ENCODE data around the gene GFI1B. TPM values are rescaled to one million over a fixed set of nuclear protein-coding genes. Genes with fewer than 3 reads are reported as not detected.

Gene GFI1B
- under 0.01 TPM in 1 of 2 replicates, not detected in the other for total RNA-seq

DNA sequence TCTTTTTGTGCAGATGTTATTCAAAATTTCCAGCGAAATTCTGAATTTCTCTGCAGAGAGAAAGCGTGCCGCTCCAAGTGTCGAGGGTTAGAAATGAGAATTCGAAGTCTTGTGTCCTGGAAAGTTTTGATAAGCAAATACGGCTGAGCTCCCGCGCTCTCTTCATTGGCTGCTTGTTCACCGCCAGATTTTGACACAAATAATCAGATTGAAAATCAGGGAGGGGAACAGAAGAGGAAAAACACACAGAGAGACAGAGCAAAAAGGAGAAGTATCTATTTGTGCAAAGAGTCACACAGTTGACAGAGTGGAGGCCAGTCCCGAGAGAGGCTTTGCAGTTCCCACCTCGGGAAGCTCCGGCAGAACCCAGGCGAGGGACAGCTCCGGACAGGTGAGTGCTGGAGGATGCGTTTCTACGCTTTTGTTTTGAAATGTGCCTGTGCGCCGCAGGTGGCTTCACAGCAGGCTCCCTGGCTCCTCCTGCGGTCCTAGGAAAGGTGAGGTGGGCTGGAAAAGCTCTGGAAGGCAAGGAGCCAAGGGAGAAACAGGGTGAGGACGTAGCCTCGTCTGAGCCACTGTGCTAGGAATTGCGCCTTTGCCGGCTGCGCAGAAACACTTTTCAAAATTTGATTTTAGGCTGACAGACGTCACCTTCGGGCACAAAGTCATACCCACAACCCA, at the start of gene GFI1B:
GFI1B (plus strand) TSS at position 244 of the 681 bp plus-strand sequence. CDS start 7,985 bp downstream, outside the sequence.
- DNase-seq (ENCODE audit: low read depth in 2 of 2), result no peak

DNA sequence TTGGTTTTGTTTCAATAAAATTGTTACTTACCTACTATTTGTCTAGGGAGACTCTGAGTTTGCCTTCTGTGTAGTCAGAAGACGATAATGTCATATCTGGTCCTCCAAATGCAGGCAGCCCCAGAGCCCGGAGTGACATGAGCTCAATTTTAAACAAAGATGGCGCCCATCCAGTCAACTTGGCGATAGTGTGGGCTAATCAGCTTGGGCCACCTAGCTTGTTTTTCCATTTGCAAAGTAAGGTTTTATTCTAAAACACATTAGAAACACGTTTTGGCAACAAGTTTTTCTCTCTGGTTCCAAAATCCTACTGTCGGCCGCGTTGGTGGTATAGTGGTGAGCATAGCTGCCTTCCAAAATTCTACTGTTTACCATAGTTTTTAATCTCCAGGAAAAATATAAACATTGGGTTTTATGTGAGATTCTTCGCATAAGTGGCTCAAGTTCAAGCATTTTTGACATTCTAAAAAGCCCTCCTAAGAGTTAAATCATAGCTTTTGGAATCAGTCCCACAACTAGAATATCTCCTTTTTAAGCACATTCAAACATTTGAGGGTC, 47.2 kb upstream of the GFI1B start:
- DNase-seq (ENCODE audit: low read depth in 2 of 2), result no peak

DNA sequence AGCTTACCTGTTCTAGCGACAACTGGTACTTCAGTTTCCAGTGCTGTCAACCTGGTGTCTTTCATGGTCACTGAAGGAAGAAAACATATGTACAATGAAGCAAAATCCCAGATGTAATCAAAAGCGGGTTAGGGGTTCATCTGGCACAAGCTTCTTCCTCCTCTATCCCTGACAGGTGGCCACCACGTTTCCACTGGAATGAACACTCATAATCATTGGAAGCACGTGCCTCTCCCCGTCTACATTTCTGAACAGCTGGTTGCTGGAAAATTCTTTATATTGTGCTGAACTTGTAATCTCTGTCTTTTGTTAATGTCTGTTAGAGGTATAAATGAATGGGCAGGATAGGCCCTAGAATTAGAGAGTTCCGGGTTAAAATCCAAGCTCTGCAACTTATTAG, 43.5 kb upstream of the GFI1B start:
- DNase-seq (ENCODE audit: low read depth in 2 of 2), result no peak

DNA sequence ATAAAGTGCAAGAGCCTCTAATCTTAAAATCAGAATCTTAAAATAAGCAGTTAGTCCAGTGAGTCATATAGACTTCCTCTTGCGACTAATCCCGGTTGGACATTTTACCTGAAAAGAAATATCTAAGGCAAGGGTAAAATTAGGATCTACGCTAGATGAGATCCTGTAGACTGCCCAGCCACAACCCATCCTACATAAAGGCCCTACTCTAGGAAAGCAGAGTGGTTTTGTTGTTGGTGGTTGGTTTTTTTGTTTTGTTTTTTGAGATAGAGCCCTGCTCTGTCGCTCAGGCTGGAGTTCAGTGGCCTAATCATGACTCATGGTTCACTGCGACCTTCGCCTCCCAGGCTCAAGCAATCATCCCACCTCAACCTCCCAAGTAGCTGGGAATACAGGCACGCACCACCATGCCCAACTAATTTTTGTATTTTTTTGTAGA, 41.0 kb upstream of the GFI1B start:
- DNase-seq (ENCODE audit: low read depth in 2 of 2), result peak in 1 of 2 donors; percentile 27

DNA sequence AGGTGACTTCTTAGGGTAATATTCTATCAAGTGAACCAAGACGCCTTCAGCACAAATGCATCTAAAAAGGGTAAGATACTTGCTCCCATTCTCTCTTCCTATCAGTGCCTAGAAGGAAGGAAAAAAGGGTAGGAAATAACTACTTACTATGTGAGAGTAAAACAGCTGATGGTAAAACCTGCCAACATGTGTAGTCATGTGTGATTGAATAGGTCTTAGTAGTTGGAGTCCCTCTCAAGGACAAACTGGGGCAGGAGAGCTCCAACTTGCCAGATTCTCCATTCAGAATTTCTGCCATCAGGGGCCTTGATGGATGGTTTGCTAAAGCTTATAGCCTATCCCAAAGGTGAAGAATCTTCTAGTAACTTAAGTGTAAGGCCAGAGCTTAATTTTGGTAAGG, 39.3 kb upstream of the GFI1B start:
- DNase-seq (ENCODE audit: low read depth in 2 of 2), result no peak

DNA sequence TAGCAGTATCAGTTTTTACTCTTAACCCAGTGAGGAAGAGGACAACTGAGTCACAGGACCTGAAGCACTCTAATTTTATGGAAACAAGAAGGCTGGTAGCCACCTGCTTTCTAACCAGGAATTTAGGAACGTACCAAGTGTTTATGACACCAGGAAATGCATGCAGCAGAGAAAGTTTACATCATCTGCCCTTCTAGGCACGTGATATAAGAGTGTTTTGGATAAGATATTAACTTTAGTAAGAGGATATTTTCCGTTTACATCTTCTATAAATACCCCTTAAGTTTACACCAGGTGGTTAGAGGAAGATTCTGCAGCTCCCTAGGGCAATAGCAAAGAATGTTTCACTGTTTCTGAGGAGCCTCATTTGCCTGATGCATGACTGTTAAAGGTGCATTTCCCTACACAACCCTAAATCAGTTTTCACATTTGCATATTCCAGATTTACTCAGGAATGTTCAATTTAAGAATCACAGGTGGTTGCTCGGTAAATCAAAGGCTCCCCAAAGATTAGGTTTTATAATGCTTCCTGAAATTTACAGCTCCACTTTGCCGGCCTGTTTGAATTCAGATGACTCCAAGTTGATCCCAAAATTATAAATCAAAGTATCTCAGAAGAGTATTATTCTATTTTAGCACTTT, 35.8 kb upstream of the GFI1B start:
- DNase-seq (ENCODE audit: low read depth in 2 of 2), result peak in 1 of 2 donors; percentile 22

DNA sequence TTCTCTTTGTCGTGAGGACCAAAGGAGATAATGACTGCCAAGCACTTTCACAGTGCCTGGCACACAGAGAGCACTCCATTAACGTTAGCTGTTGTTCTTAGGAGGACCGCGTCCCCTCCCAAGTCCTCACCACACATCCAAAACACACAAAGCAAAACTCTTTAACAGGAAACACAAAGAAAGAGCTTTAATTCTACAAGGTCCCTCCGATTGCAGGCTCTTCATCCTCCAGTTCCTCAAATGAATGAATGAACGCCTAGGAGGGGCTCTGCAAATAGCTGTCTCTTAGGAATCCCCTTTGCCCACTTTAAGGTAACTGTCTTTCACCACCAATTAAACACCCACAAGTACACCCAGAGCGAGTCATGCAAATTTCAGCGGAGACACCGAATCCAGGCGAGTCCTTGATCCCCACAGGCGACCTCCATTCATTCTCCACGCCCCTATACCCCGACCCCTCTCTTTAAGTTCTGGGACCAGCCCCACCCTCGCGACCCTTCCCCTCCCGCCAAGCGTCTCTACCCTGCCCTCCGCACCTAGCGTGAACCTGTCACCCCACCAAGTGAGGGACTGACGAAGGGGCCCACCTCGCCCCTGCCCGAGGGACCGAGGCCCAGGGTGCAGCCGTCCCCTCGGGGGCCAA, 34.7 kb upstream of the GFI1B start:
- DNase-seq (ENCODE audit: low read depth in 2 of 2), result peak in 1 of 2 donors; percentile 15

DNA sequence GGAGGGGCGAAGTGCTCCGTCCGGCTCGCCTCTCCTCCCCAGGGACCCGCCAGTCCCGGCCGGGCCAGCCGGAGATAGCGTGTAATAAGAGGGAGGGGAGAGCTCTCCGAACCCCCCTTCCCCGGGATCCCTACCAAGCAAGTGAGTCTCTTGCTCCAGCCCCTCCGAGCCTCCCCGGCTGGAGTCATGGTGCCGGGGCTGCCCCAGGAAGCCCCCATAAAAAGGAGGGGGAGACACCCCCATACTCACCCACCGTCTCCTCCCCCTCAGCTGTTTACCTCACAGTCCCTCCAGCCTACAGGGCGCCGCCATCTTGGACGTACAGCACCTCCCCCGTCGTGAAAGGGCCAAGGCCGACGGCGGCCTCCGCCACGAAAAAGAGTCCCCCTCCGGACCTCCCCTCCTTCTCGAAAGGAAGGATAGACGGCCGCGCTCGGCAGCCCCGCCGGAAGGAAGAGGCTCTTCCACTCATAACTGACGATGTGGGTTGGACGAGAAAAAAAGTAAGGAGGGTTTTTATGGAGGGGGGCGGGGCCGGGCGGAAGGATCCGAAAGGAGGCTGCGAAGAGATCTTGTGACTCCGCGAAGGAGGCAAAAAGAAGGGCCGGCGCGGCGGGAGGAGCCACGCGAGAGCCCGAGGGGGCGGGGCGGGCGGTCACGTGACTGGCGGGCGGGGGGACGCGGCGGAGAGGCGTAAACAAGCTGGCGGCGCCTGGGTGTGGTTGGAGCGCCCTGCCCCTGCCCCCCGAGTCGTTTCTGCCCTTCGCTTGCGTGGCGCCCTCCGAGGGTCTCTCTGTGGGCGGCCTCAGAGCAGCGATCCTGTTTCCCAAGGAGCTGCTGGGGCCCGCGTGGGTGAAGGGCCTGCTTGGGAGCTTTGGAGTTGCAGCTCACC, 34.0 kb upstream of the GFI1B start, which contains the start of gene TSC1:
TSC1 (minus strand) TSS at position 323 of the 892 bp plus-strand sequence. CDS start 15,744 bp downstream, outside the sequence.
- DNase-seq (ENCODE audit: low read depth in 2 of 2), result peak; percentile 82 to 96

DNA sequence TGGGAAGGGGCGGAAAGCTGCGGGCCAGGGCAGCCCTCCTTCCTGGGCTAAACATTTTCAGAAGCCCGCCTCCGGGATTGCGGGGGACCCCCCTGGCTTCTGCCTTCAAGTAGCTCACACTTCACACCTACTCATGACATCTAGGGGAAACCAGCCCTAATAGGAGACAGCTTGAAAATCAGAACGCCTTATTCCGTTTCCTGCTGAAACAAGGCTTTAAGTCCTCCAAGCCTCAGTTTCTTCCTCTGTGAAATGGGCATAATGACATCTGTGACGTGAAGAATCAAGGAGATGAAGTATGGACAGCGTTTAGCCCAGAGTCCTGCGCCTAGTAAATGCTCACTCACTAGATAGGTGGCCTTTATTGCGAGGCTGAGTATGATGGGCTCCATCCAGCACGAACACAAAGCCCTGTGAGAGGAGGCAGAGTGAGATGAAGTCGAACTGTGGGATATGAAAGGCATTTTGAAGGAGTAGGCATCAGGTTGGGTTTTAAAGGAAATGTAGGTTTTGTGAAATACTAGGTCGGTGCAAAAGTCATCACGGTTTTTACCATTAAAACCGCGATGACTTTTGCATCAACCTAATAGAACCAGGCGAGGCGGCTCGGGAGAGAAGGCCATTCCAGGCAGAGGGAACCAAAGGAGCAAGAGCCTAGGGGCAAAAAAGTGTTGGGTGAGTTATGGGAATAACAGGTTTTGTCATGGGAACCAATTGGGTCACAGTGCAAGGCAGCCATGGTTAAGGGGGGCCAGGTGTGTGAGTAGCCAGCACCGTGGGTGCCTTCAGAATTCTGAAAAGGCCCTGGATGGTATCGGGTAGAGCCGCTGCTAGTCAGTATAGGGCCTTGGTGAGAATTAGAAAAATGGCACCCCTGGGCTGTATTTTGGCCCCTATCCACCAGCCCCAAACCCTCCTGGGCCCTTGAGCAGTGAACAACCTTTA, 33.0 kb upstream of the GFI1B start:
- DNase-seq (ENCODE audit: low read depth in 2 of 2), result no peak

DNA sequence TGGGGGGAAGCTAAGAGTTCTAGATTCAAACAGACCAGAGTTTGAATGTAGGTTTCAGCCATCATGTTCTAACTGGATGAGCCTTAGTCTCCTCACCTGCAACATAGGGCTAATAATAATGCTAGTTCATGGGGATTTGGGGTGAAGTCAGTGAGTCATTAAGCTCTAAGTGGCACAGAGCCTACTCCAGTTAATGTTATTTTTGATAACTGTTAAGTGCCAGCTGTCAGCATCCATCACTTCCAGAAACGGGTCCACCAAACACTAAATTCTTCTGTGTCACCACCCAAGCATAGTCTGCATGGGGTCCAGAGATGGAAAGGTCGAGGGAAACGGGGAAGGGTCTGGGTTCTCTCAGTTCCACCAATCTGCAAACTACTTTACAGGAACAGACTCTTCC, 32.3 kb upstream of the GFI1B start:
- no peak for DNase-seq (ENCODE audit: low read depth in 2 of 2)

DNA sequence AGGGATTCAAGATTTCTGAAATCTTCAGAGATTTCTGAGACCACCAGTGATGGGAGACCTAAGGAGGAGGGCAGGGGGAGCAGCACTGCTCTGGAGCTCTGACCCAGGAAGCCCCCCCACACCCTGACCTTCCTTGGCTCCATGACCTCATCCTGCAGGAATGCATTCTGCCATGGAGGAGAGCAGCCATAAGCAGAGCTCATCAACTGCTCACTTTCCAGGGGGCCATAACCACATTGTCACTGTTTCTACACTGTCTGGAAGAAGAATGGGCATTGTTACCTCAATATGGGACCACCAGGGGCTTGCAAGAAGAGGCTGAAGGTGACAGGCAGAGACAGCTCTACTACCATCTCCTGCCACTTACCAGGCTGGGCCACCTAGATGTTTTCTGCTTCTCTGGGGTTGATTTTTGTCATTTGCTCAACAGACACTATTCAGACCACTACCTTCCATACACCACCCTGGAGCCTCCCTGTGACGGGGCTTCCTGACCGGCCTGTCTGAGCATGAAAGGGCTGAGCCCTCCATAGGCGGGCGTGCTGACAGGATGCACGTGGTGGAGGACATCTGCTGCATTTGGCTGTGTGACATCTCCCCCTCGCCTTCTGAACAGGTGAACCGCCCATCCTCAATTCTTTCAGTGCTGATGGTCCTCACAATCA, 31.7 kb upstream of the GFI1B start:
- no peak for DNase-seq (ENCODE audit: low read depth in 2 of 2)

DNA sequence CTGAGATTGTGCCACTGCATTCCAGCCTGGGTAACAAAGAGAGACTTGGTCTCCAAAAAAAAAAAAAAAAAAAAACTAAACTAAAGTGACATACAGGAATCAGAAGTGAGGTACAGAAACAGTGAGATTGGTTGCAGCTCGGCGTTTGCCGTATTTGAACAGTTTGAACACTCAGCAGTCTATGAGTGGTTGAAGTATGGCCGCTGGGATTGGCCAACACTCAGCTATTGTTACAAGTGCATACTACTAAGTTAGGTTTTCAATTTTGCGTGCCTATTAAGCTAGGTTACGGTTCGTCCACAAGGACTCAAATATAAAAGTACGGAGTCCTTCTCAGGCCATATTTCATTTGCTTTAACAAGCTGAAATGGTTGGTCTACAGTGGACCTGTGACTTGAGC, 30.7 kb upstream of the GFI1B start:
- no peak for DNase-seq (ENCODE audit: low read depth in 2 of 2)

DNA sequence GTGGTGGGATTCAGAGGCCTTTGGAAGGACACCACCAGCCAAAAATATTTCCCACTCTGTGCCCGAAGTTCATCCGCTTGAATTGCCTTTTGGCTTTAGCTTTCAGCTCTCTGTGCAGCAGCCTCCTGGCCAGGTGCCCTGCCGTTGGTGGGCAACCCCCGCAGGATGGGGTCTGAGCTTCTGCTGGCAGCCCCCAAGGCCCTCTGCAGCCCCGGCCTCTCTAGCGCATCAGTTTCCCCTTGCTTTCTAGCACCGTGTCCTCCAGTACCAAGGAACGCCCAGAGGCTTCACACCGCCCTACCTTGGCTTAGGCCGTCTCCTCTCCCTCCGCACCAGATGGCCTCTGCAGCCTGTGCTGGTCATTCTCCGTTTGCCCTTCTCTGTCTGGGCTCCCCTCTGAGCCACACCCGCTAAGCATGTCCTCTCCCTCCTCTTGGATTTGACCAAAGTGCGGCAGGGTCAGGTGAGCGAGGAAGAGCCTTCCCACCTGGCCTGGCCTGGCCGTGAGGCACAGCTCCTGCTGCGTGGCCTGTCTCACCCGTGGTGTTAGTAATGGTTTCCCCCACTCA, 29.9 kb upstream of the GFI1B start:
- DNase-seq (ENCODE audit: low read depth in 2 of 2), result no peak

DNA sequence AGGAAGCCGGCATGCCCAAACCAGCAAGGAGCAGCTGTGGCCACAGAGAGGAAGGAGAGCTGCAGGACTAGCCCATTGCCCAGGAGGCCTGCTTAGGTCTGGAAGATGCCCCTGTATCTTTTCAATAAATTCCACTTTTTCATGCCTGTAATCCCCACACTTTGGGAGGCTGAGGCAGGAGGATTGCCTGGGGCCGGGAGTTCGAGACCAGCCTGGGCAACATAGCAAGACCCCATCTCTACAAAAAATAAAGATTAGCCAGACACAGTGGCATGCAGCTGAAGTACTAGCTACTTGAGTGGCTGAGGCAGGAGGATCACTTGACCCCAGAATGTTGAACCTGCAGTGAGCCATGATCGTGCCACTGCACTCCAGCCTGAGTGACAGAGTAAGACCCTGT, 28.8 kb upstream of the GFI1B start:
- DNase-seq (ENCODE audit: low read depth in 2 of 2), result no peak

DNA sequence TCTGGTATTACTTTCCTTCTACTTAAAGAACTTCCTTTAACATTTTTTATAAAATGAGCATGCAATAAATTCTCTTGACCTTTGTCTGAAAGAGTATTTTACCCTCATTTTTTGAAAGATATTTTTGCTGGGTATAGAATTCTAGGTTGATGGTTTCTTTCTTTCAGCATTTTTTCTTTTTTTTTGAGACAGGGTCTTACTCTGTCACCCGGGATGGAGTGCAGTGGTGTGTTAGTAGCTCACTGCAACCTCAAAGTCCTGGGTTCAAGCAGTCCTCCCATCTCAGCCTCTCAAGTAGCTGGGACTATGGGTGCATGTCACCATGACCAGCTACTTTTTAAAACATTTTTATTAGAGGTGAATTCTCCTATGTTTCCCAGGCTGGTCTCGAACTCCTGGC, 23.4 kb upstream of the GFI1B start:
- DNase-seq (ENCODE audit: low read depth in 2 of 2), result no peak

DNA sequence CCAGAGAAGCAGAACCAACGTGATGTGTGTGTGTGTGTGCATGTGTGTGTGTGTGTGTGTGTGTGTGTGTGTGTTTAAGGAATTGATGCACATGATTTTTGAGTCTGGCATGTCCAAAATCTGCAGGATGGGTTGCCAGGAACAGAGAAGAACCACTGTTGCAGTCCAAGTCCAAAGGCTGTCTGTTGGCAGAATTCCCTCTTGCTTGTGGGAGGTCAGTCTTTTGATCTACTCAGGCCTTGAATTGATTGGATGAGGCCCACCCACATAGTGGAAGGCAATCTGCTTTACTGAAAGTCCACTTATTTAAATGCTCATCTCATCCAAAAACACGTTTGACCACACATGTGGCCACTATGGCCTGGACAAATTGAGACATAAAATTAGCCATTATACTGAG, 22.7 kb upstream of the GFI1B start:
- DNase-seq (ENCODE audit: low read depth in 2 of 2), result no peak

DNA sequence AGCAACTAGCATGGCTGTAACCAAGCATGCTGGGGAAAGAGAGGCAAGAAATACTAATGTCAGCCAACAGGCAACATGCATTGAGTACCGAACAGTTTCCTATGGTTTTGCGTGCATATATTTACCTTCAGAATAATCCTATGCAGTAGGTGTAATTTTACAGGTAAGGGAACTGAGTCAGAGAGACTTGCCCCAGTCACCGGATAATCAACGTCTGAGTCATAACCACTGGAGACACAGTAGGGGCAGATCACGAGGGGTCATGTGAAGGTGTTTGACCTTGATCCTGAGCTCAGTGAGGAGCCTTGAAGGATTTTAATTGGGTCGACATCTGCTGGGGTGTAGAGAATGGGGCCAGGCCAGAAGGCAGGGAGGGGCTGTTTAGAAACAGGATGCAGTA, 20.7 kb upstream of the GFI1B start:
- no peak for DNase-seq (ENCODE audit: low read depth in 2 of 2)

DNA sequence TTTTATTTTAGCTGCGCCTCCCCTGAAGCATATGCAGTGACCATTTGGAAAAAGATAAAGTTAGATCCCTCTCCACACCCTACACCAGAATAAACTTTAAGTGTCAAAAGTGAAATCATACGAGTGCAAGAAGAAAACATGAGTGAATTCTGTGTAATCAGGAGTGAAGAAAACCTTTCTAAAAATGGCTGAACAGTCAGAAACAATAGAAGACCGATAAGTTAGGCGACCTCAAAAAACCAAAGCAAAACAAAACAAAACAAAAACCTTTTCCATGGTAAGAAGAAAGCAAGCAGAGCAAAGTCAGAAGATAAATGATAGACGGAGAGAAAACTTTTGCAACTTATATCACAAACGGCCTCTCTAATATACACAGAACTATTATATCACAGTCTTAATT, 17.5 kb upstream of the GFI1B start:
- no peak for DNase-seq (ENCODE audit: low read depth in 2 of 2)

DNA sequence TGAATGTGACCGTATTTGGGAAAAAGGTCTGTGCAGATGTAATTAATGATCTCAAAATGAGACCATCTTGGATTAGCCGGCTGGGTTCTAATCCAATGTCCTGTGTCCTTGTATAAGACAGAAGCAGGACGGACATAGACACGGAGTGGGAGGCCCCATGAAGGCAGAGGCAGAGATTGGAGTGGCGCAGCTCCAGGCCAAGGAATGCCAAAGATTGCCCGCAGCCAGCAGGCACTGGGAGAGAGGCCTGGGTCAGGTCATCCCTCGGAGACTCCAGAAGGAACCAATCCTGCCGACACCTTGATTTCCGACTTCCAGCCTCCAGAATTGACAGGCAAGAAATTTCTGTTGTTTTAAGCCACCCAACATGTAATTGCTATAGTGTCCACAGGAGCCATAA, 13.0 kb upstream of the GFI1B start:
- DNase-seq (ENCODE audit: low read depth in 2 of 2), result no peak
